GM19452 (cell line): ENCODE results near the gene MIB2.
"Not testable (repeated sequence)": the region's sequence is repeated elsewhere in the genome, so short reads cannot be mapped to it uniquely, and the experiment has no call there.

Experiments
- ATAC-seq: cut with Tn5 transposase; IDR thresholded peaks from one replicate; pipeline ENCODE4 v1.9.1; 2021; ENCODE audit not compliant: unreplicated experiment

The MIB2 gene

DNA sequence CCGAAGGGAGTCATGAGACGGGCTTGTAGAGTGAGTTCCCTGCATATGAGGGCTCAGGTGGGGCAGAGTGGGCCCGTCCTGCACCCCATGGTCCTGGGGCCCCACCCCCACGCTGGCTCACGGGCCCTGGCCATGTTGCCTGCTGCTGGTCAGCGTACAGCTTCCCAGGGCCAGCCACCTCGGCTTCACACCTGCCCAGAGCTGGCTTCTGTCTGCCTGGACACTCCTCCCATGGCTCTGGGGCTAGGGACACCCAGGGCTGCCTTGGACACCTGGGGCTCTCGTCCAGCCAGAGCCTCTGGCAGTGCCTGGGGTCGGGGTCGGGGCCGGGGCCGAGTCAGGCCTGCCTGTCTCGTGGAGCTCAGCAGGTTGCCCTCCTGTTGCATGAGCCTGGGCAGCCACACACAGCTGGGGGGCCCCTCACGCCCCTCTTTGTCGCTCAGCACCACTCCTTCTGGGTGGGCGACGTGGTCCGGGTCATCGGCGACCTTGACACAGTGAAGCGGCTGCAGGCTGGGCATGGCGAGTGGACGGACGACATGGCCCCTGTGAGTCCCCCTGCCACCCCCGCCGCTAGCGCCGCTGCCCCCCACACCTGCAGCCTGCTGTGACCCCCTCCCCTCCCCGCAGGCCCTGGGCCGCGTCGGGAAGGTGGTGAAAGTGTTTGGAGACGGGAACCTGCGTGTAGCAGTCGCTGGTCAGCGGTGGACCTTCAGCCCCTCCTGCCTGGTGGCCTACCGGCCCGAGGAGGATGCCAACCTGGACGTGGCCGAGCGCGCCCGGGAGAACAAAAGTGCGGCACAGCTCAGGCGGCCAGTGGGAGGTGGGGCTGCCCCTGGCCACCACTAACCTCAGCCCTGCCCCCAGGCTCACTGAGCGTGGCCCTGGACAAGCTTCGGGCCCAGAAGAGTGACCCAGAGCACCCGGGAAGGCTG is 11.2 kb downstream of the MIB2 start:
- no peak for ATAC-seq

DNA sequence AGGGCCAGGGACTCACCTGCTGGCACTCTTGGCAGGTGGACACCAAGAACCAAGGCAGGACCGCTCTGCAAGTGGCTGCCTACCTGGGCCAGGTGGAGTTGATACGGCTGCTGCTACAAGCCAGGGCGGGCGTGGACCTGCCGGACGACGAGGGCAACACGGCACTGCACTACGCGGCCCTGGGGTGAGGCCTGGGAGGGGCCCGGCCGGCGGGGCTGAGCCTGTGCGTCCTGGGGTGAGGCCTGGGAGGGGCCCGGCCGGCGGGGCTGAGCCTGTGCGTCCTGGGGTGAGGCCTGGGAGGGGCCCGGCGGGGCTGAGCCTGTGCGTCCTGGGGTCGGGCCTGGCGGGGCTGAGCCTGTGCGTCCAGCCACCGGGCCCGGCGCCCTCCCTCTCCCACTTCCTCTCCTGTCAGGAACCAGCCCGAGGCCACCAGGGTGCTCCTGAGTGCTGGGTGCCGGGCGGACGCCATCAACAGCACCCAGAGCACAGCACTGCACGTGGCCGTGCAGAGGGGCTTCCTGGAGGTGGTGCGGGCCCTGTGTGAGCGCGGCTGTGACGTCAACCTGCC is 12.0 kb downstream of the MIB2 start:
- no peak for ATAC-seq

DNA sequence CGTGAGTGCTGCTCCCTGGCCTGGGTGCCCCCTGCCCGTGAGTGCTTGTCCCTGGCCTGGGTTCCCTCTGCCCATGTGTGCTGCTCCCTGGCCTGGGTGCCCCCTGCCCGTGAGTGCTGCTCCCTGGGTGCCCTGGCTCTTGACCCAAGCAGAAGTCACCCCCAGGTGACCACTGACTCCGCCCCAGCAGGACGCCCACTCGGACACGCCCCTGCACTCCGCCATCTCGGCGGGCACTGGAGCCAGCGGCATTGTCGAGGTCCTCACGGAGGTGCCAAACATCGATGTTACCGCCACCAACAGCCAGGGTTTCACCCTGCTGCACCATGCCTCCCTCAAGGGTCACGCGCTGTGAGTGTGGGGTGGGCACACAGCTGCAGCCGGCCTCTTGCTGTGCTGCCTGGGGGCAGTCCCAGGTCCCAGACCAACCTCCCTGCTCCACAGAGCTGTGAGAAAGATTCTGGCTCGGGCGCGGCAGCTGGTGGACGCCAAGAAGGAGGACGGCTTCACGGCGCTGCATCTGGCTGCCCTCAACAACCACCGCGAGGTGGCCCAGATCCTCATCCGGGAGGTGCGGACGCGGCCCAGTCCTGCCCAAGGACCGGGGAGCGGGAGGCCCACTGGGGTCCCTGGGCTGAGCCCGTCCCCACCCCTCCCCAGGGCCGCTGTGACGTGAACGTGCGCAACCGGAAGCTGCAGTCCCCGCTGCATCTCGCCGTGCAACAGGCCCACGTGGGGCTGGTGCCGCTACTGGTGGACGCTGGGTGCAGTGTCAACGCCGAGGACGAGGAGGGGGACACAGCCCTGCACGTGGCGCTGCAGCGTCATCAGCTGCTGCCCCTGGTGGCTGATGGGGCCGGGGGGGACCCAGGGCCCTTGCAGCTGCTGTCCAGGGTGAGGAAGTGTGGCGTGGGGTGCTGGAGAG is 12.8 kb downstream of the MIB2 start:
- no peak for ATAC-seq

DNA sequence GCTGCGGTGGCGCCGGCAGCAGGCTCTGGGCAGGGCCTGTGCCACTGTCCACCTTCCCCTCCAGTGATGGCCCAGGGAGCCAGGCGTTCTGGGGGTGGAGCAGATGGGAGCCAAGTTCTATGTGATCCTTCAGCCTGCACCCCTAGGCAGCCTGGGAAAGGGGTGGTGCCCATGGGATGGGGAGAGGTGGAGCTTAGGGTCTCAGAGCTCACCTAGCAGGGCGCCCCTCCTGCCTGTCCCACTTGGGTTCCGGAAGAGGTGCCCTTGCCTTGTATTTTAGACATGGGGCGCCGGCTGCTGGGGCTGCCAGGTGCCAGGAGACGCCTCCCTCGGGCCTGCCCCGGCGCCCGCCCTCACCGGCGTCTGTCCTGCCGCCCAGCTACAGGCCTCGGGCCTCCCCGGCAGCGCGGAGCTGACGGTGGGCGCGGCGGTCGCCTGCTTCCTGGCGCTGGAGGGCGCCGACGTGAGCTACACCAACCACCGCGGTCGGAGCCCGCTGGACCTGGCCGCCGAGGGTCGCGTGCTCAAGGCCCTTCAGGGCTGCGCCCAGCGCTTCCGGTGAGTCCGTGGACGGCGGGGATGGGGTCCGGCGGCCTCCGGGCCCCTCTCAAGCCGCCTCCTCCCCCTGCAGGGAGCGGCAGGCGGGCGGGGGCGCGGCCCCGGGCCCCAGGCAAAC is 13.6 kb downstream of the MIB2 start:
- no peak for ATAC-seq

DNA sequence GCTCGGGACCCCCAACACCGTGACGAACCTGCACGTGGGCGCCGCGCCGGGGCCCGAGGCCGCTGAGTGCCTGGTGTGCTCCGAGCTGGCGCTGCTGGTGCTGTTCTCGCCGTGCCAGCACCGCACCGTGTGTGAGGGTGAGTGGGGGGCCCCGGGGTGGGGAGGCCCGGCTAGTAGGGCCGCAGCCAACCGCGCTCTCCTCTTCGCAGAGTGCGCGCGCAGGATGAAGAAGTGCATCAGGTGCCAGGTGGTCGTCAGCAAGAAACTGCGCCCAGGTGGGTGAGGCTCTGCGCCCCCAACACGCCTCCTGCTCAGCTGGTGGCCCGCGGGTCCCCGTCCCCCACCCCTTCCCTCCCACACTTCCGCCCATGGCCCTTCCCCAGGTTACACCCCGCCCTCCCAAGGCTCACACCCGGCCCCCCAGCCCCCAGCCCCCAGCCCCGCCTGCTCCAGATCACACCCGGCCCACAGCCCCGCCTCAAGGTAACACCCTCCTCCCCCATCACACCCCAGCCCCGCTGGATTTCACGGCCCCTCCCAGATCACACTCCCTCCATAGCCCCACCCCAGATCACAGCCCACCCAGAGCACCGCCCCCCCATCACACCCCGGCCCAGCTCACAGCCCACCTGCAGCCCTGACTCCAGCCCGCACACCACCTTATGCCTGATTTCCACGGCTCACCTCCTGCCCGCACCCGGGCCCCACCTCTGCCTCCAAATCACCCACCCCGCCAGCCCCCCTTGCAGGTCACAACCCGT is 14.3 kb downstream of the MIB2 start:
- ATAC-seq, result no peak

DNA sequence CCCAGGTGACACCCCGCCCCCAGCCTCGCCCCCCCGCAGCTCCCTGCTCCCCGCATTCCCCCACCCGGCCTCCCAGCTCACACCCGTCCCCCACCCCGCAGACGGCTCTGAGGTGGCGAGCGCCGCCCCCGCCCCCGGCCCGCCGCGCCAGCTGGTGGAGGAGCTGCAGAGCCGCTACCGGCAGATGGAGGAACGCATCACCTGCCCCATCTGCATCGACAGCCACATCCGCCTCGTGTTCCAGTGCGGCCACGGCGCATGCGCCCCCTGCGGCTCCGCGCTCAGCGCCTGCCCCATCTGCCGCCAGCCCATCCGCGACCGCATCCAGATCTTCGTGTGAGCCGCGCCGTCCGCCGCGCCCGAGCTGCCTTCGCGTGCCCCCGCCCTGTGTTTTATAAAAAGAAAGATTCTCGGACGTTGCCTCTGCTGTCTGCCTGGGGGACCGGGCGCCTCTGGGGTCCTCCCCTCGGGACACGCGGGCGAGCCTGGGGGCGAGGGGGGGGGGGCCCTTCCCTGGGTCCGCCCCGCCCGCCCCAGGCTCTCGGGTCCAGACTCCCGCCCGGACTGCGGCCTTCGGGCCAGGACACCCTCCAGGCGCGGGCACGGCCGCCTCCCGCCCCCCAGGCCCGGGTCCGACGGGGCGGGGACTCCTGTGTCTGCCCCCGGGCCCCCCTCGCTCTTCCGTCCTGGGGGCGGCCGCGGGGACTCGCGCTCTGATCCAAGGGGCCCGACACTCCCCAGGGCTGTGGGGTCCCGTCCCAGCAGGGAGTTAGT is 15.1 kb downstream of the MIB2 start:
- ATAC-seq, result peak; percentile 65

DNA sequence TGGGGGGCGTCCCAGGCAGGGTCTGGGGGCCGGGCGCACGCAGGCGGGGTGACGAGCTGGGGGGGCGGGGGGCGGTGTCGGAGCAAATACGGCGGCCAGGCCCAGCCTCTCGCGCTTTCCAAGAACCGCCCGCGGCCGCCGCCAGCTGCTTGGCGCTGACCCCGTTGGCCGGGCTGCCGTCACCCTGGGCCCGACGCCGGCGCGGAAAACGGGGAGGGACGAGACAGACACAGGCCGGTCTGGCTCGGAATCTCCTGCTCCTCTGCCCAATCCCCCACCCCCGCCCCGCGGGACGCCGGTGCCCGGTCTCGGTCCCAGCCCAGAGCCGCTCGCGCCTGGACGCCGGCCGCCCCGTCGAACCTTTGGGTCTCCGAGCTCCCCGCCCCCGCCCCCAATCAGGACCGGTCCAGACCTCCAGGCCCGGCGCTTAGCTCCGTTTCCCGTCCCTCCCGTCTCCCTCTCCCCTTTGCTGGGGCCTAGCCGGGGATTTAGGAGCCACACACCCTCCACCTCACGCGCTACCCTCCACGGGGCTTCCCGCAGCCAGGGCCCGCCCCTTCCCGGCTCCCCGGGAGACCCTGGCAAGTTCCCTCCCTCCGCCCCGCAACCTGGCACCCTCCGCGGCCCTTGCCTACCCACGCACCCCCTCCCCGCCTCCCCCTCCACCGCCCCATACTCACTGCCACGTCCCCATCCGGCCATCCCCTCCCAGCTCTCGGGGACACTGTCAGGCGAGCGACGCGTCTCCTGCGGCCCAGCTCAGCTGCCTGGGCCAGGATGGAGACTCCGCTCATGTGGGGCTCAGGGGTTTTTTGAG is 15.9 kb downstream of the MIB2 start:
- no peak for ATAC-seq

DNA sequence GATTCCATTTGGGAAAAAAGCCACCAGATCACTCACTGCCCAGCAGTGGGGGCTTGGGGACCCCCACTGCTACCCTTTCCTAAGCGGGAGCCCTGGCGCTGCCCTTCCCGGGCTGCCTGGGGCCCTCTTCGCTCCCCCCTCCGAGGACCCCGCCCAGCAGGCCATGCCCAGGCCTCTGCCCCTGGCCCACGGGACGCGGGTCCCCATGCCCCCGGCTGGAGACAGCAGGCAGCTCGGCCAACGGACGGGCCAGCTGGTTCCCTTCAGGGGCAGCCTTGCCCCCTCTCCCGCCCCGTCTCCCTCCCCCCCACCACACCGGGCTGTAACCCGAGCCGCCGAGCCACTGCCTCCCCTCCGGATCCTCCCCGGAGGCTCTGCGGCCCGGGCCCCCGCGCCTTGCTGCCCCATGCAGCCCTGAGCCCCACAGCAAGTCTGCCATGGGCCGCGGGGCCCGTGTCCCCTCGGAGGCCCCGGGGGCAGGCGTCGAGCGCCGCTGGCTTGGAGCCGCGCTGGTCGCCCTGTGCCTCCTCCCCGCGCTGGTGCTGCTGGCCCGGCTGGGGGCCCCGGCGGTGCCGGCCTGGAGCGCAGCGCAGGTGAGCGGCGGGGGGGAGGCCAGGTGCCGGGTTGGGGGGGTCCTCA is 16.6 kb downstream of the MIB2 start, which contains the start of gene MMP23B:
Gene MMP23B (plus strand): TSS at position 392 of the 639 bp plus-strand sequence. CDS start 46 bp downstream, at position 438.
- ATAC-seq, result no peak

DNA sequence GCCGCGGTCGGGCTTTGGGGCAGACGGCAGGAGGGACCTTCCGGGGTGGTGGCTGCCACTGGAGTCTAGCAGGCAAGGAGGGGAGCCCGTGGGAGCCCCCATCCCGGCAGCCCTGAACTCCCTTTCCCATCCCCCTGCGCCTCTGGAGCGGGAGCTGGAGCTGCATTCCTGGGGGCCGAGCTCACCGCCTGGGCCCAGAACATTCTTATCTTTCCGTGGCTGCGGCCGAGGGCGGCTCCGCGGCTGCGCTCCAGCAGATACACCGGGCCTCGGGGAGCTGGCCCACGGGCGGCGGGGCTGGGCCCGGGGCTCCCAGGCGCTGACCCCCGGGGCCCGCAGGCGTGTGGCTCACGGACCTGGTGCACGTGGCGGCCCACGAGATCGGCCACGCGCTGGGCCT is 18.1 kb downstream of the MIB2 start:
- not testable (repeated sequence) for ATAC-seq

DNA sequence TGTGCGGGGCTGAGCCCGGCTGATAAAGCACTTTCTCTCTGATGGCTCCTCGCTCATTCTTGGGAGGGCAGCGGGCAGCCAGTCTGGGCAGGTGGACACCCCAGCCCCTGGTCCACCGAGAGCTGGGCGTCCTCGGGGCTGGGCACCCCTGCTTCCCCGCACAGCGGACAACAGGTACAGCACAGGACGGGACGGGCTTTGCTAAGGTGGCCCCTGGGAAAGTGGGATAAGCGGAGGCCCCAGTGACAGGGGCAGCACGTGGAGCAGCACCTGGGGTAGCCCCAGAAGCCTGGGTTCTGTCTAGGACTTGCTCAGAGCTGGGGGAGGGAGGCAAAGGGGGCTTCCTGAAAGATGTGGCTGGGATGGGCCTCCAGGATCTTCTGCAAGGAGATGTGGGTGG is 19.3 kb downstream of the MIB2 start:
- ATAC-seq, result not testable (repeated sequence)

DNA sequence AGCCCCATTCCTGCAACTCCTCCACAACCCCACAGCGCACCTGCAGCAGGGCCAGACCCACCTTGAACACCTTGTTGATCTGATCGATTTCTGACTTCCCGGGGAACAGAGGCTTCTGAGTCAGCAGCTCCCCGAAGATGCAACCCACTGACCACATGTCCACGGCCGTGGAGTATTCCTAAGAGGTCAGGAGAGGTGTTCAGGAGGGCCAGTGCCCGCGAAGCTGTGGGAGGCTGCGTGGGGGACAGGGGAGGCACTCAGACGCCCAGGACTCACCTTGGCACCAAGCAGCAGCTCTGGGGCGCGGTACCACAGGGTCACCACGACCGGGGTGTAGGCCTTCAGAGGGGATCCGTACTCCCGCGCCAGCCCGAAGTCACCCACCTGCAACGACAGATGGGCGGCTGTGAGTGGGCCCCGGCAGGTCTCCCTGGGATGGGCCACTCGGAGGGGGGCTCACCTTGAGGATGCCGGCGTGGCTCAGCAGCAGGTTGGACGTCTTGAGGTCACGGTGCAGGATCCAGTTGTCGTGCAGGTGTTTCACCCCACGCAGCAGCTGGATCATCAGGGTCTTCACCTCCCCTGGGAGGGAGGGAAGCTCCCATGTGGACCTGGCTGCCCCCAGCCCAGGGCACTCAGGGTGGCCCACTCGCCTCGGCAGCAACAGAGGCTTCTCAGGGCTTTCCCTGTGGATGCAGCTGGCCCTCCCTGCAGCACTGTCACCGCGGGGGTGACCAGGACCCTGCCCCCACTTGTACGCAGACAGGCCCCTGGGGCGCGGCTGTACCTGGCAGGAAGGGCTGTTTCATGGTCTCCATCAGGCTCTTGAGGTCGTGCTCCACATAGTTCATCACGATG is 21.6 kb downstream of the MIB2 start:
- ATAC-seq, result not testable (repeated sequence)

DNA sequence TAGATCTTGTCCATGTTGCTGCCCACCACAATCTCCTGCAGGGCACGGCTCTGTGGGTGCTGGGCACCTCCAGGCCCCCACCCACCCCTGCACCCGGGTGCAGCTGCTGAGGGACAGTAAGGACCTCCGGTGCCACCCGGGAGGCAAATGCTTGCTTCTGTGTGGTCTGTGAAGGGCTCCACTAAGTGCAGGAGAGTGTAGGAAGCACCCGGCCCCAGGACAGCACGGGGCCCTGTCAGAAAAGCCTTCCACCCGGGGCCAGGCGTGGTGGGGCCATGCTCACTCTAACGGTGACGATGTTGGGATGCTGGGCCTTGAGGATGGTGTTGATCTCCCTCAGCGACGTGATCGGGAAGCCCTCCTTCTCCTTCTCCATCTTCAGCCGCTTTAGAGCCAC is 22.2 kb downstream of the MIB2 start:
- ATAC-seq, result not testable (repeated sequence)

DNA sequence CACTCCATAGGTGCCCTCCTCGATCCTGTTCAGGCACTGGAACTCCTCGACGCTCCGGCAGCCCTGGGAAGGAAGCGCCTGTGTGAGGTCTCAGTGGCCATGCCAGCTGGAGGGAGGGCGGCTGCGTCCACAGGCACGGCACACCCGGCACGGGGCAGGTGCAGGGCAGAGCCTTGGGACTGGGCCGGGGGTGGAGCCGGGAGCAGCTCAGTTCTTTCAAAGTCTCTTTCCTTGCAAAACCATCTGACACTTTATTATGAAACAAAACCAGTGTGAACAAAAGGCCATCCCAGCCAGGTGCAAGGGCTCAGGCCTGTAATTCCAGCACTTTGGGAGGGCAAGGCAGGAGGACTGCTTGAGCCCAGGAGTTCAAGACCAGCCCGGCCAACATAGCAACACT is 23.2 kb downstream of the MIB2 start:
- ATAC-seq, result not testable (repeated sequence)

DNA sequence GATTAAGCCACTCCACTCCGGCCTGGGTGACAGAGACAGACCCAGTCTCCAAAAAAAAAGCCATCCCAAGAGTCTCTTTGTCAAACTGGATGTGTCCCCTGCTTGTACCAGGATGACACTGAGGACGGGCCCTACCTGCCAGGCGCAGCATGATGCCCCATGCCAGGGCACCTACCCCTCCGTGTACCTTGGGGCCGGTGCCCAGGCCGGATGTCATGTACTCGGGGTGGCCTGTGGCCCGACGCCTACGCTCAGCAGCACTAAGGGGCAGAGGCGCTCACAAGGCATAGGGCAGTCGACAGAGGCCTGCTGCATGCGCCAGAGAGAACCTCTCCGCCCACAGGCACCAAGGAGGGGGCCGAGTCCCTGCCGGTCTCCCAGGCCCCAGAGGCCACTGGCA is 24.1 kb downstream of the MIB2 start:
- not testable (repeated sequence) for ATAC-seq

DNA sequence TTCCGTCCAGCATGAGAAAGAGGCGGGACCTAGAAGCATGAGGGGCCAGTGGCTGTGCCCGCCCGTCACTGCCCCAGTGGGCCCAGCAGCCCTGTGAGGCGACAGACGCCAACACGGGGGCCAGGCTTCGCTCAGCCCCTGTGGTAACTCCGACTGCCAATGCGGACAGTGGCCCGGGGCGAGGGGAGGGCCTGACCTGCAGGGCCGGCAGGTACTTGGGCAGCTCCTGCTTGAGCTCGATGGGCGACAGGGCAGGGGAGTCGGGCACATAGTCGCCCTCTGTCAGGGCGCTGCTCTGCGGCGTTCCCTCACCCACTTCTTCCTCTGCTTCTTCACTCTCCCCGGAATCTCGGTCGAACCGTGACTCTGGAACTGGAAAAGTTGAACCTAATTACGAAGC is 24.8 kb downstream of the MIB2 start:
- not testable (repeated sequence) for ATAC-seq

DNA sequence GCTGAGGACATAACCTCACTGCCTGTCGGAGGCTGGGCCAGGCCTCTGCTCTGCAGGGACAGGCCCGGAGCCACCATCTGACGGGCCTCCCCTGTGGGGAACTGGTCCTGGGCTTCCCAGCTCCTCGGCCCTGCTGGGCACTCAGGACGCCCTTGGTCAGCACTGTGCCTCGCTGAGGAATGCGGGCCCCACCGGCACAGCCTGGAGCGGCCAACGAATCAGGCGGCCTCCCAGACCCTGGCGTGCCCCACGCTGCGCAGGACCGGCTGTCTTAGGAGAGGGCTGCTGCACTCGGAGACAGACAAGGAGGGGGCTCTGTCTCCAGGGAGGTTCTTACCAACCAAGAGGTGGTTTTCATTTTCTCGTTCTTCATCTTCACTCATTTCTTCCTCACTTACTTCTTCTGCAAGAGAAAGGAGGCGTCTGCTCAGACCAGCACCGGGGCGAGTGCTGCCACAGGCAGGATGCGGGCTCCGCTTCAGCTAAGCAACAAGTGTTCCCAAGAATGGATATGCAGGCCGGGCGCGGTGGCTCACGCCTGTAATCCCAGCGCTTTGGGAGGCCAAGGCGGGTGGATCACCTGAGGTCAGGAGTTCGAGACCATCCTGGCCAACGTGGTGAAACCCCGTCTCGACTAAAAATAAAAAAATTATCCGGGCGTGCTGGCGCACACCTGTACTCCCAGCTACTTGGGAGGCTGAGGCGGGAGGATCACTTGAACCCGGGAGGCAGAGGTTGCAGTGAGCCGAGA is 25.6 kb downstream of the MIB2 start:
- ATAC-seq, result not testable (repeated sequence)
